ENCODE data around the gene RAB27B. TPM values are rescaled to one million over a fixed set of nuclear protein-coding genes. Genes with fewer than 3 reads are reported as not detected.

RAB27B gene
- total and polyA plus RNA-seq, 5 experiments from 2014 or later: 0.05 to 1.8 (median 0.57) TPM; not detected in 2

GRCh38 chr18:54878659-54879358, 50.5 kb downstream of the RAB27B start:
- no peak overlapping the region for H3K4me3 Mint-ChIP-seq
- H3K36me3 Mint-ChIP-seq: no peaks in the 10 kb centered on the region
- H3K27me3 Mint-ChIP-seq: peaks cover 0 to 8% (median 0%) of the 10 kb centered on the region in 5 donors
- H3K27ac Mint-ChIP-seq: no peak overlapping the region
- POLR2A ChIA-PET: no interaction called here
- DNase-seq (no peak), ATAC-seq (no peak)
- H3K4me1 Mint-ChIP-seq: peaks cover 0 to 2% (median 0%) of the 10 kb centered on the region in 4 donors
- no peaks in the 10 kb centered on the region for H3K9me3 Mint-ChIP-seq

- POLR2A ChIA-PET: no interaction called here
Observed at GRCh38 chr18:54879691-54880090, 51.4 kb downstream of the RAB27B start.

DNA sequence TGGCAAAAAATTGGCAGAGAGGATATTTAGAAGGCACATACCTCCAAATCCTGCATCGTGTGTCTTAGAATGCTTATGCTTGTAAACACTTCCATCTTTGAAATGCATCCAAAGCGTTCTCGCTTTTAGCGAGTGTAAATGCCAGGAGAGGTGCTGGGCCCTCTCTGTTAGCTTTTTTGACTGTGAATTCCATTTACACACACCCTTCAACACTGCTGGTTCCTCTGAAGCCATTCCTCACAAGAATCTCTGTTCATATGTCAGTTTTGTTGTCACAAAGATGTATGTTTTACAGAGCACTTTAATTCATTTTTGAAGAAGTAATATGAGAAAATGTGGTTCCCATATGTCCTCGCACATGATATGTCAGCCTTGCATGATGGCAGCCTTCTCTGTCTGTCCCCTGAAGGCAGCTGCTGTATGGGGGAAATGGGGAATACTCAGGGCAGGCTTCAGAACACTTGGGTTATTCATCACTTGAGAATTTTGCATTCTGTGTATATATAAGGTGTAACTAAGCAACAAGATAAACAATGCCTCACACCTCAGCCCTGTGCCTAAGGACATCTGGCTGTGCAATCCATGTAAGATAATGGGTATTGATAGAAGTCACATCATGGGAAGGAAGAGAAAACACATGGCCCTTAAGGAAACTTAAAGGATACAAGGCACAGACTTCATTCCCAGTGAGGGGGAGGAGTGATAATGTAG, 52.3 kb downstream of the RAB27B start:
- POLR2A ChIA-PET: no interaction called here
- H3K36me3 Mint-ChIP-seq: no peaks in the 10 kb centered on the region
- H3K27me3 Mint-ChIP-seq: peaks cover 0 to 12% (median 0%) of the 10 kb centered on the region in 5 donors
- H3K4me1 Mint-ChIP-seq: peaks cover 0 to 2% (median 0%) of the 10 kb centered on the region in 4 donors
- no peak for ATAC-seq
- H3K27ac Mint-ChIP-seq: no peak overlapping the region
- no peak overlapping the region for H3K4me3 Mint-ChIP-seq
- no peak for DNase-seq
- no peaks in the 10 kb centered on the region for H3K9me3 Mint-ChIP-seq

More at GRCh38 chr18:54879691-54880090, 51.4 kb downstream of the RAB27B start:
- Mint-ChIP-seq H3K4me3 (no peak overlapping the region), H3K36me3 (no peaks in the 10 kb centered on the region), H3K9me3 (no peaks in the 10 kb centered on the region), H3K27ac (no peak overlapping the region), H3K27me3 (peaks cover 0 to 8% (median 0%) of the 10 kb centered on the region in 5 donors), H3K4me1 (peaks cover 0 to 2% (median 0%) of the 10 kb centered on the region in 4 donors)
- ATAC-seq (no peak), DNase-seq (no peak)

DNA sequence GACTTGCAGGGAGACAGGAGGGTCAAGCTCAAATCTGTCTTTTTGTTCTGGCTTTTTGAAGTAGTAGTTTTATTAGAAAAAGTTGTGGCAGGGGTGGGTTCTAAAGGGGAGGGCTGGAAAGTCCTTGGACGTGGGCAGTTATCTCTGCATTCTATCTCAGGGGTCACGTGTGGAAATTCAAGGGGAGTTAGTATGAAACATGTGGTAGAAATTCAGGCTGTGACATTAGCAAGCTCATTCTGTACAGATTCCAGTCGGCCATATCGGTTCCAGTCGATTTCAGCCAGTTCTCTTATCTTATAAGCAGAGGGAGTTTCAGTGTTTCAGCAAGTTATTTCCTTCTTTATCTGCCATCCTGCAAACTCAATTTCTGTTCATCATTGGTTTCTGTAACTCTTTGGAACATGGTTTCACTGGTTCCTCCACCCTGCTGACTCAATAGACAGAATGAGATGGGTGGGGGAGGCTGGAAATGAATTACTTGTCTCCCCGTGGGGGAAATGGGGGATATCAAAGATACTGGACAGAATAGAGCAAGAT, 53.0 kb downstream of the RAB27B start:
- no peak overlapping the region for H3K27ac Mint-ChIP-seq
- H3K4me3 Mint-ChIP-seq: no peak overlapping the region
- H3K4me1 Mint-ChIP-seq: peaks cover 0 to 2% (median 0%) of the 10 kb centered on the region in 4 donors
- DNase-seq (no peak), ATAC-seq (no peak)
- no peaks in the 10 kb centered on the region for H3K36me3 Mint-ChIP-seq
- H3K9me3 Mint-ChIP-seq: peaks cover 0 to 1% (median 0%) of the 10 kb centered on the region in 9 donors
- H3K27me3 Mint-ChIP-seq: peaks cover 0 to 13% (median 0%) of the 10 kb centered on the region in 5 donors
- POLR2A ChIA-PET: no interaction called here

DNA sequence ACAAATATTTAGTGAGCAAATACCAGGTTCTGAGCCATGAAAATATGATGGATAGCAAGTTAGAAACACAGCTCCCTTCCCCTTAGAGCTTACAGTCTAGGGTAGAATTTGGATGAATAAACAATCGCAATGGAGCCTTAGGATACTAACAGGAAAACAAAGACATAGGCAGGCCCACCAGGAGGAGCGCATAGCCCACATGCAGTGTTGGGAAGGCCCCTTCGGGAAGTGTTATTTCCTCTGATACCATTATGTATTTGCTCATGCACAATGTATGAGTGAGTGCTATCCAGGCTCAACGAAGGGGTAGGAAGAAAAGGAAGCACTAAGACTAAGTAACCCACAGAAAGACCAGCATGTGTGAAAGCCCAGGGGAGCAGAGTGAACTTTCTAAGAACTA, 54.0 kb downstream of the RAB27B start:
- no peaks in the 10 kb centered on the region for H3K36me3 Mint-ChIP-seq
- POLR2A ChIA-PET: no interaction called here
- no peak for ATAC-seq
- no peak overlapping the region for H3K4me3 Mint-ChIP-seq
- peaks cover 0 to 1% (median 0%) of the 10 kb centered on the region in 9 donors for H3K9me3 Mint-ChIP-seq
- peaks cover 0 to 13% (median 0%) of the 10 kb centered on the region in 5 donors for H3K27me3 Mint-ChIP-seq
- H3K27ac Mint-ChIP-seq: no peak overlapping the region
- DNase-seq: no peak
- H3K4me1 Mint-ChIP-seq: peaks cover 0 to 2% (median 0%) of the 10 kb centered on the region in 4 donors

DNA sequence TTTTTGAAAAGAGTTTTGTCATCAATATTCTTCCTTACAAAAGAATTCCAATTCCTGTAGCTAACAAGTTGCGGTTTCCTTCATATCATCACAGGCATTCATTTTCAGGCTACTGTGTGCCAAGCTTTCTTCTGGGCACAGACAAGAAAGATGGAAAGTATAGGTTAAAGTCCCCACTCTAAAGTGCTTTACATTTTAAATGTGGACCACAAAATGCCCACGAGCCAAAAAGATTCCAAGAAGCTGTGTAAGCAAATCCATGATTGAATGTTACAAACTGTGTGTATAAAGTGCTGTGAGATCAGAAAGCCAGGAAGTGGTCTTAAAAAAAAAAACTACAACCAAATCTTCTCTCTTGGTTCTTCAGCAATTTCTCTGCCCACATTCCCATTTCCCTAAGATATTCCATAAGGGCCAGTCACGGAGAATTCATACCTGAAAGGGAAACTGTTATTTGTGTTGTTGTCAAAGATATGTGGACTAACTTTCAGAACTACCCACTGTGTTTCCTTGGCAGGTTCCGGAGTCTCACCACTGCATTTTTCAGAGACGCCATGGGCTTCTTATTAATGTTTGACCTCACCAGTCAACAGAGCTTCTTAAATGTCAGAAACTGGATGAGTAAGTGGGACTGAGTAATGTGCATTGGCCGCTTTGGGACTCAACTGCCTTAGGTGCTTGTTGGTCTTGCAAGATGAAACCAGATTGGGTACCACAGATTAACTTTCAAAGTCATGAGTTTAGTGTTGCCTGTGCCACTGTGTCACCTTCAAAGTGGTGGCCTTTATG, 55.7 kb downstream of the RAB27B start:
- Mint-ChIP-seq H3K9me3 (peaks cover 0 to 1% (median 0%) of the 10 kb centered on the region in 9 donors), H3K27ac (no peak overlapping the region), H3K4me1 (peaks cover 0 to 2% (median 0%) of the 10 kb centered on the region in 4 donors), H3K36me3 (no peaks in the 10 kb centered on the region), H3K27me3 (peaks cover 0 to 16% (median 0%) of the 10 kb centered on the region in 5 donors), H3K4me3 (no peak overlapping the region)
- ATAC-seq (no peak), DNase-seq (no peak)
- POLR2A ChIA-PET: no interaction called here

DNA sequence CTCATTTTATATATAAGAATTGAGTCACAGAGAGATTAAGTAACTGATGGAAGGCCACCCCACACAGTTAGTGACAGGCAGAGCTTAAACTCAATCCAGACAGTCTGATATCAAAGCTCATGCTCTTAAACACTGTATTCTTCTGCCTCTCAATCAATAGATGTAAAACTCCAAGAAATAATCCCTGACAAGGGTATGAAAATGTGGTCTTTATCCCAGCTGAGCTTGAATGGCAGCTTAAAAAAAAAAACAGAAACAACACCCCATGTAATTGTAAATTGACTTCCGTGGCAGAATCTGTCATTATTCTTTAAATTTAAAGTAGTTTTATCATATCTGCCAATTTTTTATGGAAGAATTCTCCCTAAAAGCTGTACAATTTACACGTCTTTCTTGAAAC, 60.1 kb downstream of the RAB27B start:
- ATAC-seq (no peak), DNase-seq (no peak)
- Mint-ChIP-seq H3K27ac (no peak overlapping the region), H3K9me3 (peaks cover 0 to 1% (median 0%) of the 10 kb centered on the region in 9 donors), H3K4me1 (no peaks in the 10 kb centered on the region), H3K36me3 (no peaks in the 10 kb centered on the region), H3K27me3 (peaks cover 0 to 9% (median 0%) of the 10 kb centered on the region in 5 donors), H3K4me3 (no peak overlapping the region)
- POLR2A ChIA-PET: no interaction called here

DNA sequence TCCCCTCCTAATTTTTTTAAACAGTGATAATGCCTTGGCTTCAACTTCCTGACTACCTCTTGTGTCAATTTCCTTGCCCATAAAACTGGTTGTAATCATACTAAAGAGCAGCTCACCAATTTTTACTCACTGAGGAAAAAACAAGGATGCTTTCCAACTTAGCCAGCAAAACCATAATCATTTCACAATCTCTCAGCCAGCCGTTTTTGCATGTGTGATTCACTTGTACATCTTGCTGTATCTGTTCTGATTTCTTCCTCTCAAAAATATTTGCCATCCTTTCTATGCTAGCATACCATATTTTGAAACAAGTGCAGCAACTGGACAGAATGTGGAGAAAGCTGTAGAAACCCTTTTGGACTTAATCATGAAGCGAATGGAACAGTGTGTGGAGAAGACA, 60.7 kb downstream of the RAB27B start:
- Mint-ChIP-seq H3K4me3 (no peak overlapping the region), H3K9me3 (peaks cover 0 to 1% (median 0%) of the 10 kb centered on the region in 9 donors), H3K27ac (no peak overlapping the region), H3K4me1 (no peaks in the 10 kb centered on the region), H3K27me3 (peaks cover 0 to 9% (median 0%) of the 10 kb centered on the region in 5 donors), H3K36me3 (no peaks in the 10 kb centered on the region)
- POLR2A ChIA-PET: no interaction called here
- ATAC-seq: no peak
- DNase-seq: no peak

GRCh38 chr18:54899500-54899899, 71.2 kb downstream of the RAB27B start:
- Mint-ChIP-seq H3K4me3 (no peak overlapping the region), H3K27ac (peak overlapping the region in 1 of 10 donors; percentile 40), H3K9me3 (peaks cover 0 to 2% (median 0%) of the 10 kb centered on the region in 9 donors), H3K36me3 (no peaks in the 10 kb centered on the region), H3K4me1 (no peaks in the 10 kb centered on the region), H3K27me3 (peaks cover 0 to 17% (median 1%) of the 10 kb centered on the region in 5 donors)
- DNase-seq (no peak), ATAC-seq (no peak)
- POLR2A ChIA-PET: no interaction called here

DNA sequence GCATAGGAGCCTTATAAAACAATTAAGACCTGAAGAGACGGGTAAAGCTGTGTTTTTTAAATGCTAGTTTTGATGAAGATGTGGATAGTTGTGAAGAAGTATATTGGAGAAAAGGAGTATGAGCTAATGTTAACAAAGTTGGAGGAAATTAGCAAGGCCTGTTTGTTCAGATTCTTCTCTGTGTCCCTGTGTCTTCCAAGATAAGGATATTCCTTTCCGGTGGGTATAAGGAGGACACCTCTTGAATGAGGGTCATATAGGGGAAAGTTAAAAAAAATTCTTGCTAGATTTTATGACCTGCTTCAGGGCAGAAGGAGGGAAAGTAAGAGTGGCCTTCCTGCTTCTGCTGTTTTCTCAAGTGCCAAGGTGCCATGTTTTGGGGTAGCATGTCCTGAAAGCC, 72.0 kb downstream of the RAB27B start:
- DNase-seq (no peak), ATAC-seq (no peak)
- Mint-ChIP-seq H3K9me3 (peaks cover 0 to 4% (median 0%) of the 10 kb centered on the region in 9 donors), H3K4me1 (no peaks in the 10 kb centered on the region), H3K27me3 (peaks cover 0 to 17% (median 2%) of the 10 kb centered on the region in 5 donors), H3K36me3 (no peaks in the 10 kb centered on the region), H3K27ac (no peak overlapping the region), H3K4me3 (no peak overlapping the region)
- POLR2A ChIA-PET: no interaction called here

DNA sequence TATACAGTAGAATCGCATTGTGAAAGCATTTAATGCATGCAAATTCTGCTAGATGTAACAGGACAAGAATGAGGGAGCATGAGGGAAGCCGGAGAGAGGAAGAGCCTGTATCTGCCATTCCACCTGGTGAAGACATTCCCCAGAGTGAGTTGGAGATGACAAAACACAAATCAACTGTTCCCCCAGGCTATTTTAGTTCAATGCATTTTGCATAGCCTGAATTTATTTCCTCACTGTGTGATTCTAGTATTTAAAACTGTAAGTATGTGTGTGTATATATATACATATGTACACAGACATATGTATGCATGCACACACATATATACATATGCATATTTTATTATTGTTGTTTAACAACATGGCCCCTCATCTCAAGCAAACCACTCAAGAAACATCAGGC, 76.3 kb downstream of the RAB27B start:
- Mint-ChIP-seq H3K36me3 (no peaks in the 10 kb centered on the region), H3K27ac (no peak overlapping the region), H3K4me1 (no peaks in the 10 kb centered on the region), H3K4me3 (no peak overlapping the region), H3K9me3 (peaks cover 0 to 8% (median 0%) of the 10 kb centered on the region in 9 donors), H3K27me3 (peaks cover 2 to 13% (median 5%) of the 10 kb centered on the region in 5 donors)
- ATAC-seq (no peak), DNase-seq (no peak)
- POLR2A ChIA-PET: no interaction called here

DNA sequence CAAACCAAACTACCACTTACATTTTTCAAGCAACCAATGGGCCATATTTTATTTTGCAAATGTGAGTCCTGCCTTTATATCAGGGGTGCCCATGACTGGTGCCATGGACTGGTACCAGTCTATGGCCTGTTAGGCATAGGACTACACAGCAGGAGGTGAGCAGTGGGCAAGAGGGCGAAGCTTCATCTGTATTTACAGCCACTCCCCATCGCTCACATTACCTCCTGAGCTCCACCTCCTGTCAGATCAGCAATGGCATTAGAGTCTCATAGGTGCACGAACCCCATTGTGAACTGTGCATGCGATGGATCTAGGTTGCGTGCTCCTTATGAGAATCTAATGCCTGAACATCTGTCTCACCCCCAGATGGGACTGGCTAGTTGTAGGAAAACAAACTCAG, 77.4 kb downstream of the RAB27B start:
- H3K36me3 Mint-ChIP-seq: no peaks in the 10 kb centered on the region
- H3K4me3 Mint-ChIP-seq: no peak overlapping the region
- POLR2A ChIA-PET: no interaction called here
- peaks cover under 1 to 10% (median 4%) of the 10 kb centered on the region in 5 donors for H3K27me3 Mint-ChIP-seq
- no peaks in the 10 kb centered on the region for H3K4me1 Mint-ChIP-seq
- H3K27ac Mint-ChIP-seq: no peak overlapping the region
- peaks cover 0 to 8% (median 0%) of the 10 kb centered on the region in 9 donors for H3K9me3 Mint-ChIP-seq
- ATAC-seq (no peak), DNase-seq (no peak)
